ENCODE measurements around the gene SRL.

DNA sequence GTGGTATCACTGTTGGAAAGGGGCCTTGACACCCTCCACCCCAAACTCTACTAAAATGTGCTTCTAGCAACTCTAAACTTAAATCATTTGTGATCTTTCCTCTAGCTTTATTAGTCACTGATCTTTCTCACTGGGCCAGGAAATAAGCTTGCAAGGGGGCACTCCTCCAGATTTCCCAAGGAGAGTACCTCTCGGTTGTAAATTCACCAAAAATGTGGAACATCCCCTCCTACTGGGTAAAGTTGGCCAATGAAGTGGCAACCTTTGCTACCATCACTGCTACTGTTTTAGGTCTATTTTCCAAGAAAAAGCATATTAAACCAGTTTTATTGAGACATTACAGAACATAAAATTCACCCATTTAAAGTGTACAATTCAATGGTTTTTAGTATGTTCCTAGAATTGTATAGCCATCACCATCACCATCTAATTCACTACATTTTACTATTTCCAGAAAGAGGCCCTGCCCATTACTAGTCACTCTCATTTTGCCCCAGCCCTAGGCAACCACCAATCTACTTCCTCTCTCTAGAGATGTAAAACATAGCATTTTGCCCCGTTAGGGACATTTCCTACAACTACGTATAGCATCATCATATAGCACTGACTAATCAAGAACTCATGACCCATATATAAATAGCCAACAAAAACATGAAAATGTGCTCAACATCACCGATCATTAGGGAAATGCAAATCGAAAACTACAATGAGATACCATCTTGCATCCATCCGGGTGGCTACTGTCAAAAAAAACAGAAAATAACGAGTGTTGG lies 81.0 kb downstream of the SRL start:
- TF ChIP-seq POLR2AphosphoS5 (IDR thresholded peaks at IDR 0.05) (no peak), POLR2A (IDR thresholded peaks at IDR 0.05; ENCODE audit: low read depth) (no peak)
- TF ChIP-seq, protein P1, sequence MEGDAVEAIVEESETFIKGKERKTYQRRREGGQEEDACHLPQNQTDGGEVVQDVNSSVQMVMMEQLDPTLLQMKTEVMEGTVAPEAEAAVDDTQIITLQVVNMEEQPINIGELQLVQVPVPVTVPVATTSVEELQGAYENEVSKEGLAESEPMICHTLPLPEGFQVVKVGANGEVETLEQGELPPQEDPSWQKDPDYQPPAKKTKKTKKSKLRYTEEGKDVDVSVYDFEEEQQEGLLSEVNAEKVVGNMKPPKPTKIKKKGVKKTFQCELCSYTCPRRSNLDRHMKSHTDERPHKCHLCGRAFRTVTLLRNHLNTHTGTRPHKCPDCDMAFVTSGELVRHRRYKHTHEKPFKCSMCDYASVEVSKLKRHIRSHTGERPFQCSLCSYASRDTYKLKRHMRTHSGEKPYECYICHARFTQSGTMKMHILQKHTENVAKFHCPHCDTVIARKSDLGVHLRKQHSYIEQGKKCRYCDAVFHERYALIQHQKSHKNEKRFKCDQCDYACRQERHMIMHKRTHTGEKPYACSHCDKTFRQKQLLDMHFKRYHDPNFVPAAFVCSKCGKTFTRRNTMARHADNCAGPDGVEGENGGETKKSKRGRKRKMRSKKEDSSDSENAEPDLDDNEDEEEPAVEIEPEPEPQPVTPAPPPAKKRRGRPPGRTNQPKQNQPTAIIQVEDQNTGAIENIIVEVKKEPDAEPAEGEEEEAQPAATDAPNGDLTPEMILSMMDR (IDR thresholded peaks at IDR 0.05): no peak
